GM21576 (cell line): Measurements from ENCODE around the gene DLX3.

Source experiments
- ATAC-seq: cut with Tn5 transposase; IDR thresholded peaks from one replicate; pipeline ENCODE4 v1.9.1; 2021; ENCODE audit warnings: mild to moderate bottlenecking, moderate library complexity; ENCODE audit not compliant: unreplicated experiment

Gene DLX3

DNA sequence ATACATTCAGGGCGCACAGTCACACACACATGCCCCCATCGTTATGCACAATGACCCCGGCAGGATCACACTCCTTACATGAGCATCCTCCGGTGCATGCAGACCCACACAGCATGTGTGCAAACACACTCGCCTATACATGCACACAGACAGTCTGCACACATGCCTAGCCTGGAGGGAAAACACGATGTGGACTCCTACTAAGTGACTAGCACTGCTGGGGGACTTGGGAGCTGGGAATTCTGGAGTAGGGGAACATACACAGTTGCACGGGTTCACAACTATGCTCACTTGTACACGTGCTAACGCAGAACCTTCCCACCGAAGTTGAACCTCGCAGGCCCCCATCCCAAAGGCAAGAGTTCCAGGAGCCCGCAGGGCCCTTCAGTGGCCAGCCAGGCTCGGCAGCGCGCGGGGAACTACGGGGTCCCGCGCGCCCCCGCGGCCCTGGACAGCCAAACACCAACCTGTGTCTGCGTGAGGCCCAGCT lies 2.0 kb downstream of the DLX3 start:
- no peak for ATAC-seq

DNA sequence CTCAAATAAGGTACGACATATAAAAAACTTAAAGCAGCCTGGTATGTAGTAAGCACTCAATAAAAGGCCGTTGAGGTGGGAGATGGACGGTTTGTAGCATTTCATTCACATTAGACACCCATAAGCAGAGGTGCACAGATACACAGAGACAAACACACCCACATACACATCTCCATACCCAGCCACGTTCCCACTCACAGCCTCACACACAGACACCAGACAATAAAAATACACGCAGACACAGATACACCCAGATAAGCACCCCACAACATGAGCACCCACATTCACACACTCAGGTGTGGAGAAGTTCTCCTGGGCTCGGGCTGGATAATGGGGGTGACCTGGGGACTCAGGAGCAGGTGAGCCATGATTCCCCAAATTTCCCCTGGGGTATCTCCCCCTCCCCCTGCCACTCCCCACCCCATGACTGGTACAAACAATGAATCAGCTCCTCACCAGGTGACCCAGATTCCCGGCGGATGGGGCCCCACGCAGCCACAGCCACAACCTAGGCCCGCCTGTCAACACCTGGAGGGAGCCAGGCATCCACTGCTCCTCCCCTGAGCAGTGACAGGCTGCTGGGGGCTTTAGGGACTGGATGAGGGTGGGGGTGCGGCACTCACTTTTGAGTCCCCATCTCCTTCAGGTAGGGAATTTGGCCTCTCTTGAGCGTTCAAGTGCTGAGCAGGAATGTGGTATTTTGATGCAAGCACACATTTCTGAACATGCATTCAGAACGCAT lies 2.7 kb downstream of the DLX3 start:
- ATAC-seq: no peak

DNA sequence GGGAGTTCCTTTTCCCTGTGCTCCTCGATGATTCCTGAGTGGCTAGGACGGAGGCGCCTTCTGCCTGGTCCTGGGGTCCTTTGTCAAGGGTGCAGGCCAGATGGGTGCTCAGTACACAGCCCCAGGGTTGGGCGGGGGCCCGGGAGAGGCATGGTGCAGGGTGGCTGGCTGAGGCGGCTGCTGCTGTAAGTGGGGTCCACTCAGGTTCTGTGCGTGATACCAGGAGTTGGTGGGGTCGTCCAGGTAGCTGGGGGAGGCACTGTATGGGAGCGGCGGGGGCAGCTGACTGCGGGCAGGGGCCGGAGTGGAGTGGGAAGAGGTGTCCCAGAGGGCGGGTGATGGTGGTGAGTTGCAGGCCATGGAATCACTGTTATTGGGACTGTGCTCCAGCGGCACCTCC lies 3.6 kb downstream of the DLX3 start:
- no peak for ATAC-seq

DNA sequence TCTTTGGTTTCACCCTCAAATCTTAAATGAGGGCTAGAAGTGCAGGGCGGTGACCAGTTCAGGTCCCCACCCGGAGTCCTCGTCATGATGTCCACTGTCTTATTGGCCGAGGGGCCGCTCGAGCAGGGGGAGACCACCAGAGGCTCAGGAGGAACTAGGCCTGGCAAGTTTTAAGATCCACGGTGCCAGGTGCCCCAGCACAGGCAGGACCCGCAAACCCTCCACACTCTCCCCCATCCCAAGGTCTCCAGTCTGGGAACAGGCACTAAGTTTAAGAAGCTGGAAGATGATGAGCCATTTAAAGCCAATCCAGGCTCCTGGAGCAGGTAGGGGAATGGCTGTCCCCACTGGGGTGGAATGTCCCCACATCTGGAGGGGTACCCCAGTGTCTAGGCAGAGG lies 4.1 kb downstream of the DLX3 start:
- no peak for ATAC-seq

DNA sequence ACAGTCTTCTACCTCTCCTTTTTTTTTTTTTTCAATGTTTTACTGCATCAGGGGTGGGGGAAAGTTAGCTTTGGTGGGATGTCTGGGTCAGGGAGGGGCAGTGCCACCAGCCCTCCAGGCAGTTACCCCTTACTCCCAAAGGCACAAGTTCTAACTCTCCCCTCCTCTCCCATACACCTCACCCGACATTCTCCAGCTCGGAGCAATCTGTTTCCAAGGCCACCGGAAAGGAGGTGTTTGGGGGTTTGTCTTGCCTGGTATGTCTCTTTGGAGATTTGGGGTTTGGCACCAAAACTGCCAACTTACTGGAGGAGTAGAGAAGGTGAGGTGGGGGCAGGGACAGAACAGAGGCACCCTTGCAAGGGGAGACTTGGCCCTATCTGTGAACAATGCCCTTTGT lies 4.7 kb downstream of the DLX3 start:
- no peak for ATAC-seq

DNA sequence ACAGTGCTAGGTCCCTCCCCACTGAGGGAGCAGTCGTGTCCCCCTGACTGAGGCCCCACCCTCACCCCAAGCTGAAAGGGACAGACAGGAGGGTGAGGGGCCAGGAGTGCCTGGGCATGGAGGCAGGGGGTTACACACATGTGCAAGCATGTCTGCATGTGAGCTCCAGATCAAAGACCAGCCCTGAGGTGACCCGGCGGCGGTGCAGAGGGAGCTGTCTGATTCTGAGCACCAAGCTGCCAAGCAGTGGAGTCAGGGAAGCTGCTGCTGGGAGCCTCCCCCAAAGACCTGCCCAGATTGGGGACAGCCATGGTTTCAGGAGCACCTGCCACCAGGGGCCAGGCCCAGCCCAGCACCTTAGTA lies 5.5 kb downstream of the DLX3 start:
- ATAC-seq: no peak

- no peak for ATAC-seq
Measured at GRCh38 chr17:49987681-49988441, 7.2 kb downstream of the DLX3 start.

DNA sequence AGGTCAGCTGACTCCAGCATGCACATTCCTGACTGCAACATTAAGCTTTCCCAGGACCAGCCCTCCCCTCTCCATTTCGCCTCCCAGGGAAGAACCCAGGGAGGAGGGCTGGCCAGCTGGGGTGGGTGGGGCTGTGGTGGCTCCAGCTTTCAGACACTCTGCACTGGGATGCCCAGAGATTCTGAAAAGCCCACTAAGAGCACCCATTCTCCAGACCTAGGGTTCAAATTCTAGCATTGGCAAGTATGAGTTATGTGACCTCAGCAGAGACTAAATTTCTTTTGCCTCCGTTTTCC lies 7.8 kb downstream of the DLX3 start:
- no peak for ATAC-seq

- ATAC-seq: no peak
Measured at GRCh38 chr17:49986396-49987289, 8.4 kb downstream of the DLX3 start.

- ATAC-seq: no peak
Measured at GRCh38 chr17:49985310-49985990, 9.6 kb downstream of the DLX3 start.

- ATAC-seq: no peak
Measured at GRCh38 chr17:49984776-49985175, 10.2 kb downstream of the DLX3 start.

- no peak for ATAC-seq
Measured at GRCh38 chr17:49984283-49984682, 10.7 kb downstream of the DLX3 start.

- no peak for ATAC-seq
Measured at GRCh38 chr17:49980703-49981197, 14.3 kb downstream of the DLX3 start.

- no peak for ATAC-seq
Measured at GRCh38 chr17:49979748-49980479, 15.1 kb downstream of the DLX3 start.

GRCh38 chr17:49978501-49978900 lies 16.5 kb downstream of the DLX3 start:
- ATAC-seq: no peak

GRCh38 chr17:49977463-49978389 lies 17.3 kb downstream of the DLX3 start:
- no peak for ATAC-seq

DNA sequence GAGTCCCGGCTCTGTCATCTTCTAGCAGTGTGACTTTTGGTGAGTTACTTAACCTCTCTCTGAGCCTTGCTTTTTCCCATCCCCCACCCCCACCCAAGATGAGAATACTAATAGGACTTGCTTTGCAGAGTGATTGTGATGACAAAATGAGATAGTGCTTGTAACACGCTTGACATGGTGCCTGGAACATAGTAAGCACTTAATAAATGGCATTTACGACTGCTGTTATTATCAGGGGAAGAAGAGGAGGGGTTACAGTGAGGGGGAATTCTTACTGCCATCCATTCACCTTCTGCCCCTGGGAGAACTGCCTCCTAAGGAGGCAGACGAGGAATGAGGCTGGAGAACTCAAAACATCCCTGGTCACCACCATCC lies 18.2 kb downstream of the DLX3 start:
- ATAC-seq: no peak

GRCh38 chr17:49976163-49976827 lies 18.7 kb downstream of the DLX3 start:
- no peak for ATAC-seq

- no peak for ATAC-seq
Measured at GRCh38 chr17:49975531-49975930, 19.5 kb downstream of the DLX3 start.
